Thyroid gland (tissue), 4 donors: ENCODE results near the gene UGT3A2. TPM values are rescaled to one million over a fixed set of nuclear protein-coding genes. Genes with fewer than 3 reads are reported as not detected.

ENCODE experiments used
- DNase-seq, 2 donors: peaks; one replicate each; pipeline ENCODE4 v3.0.0-alpha.2; 2019
- H3K27ac ChIP-seq, 3 donors: fragments of 200-600 bp; sonication (generic); 1 replicate in 2 of 3; 2 replicates in 1 of 3; pipeline ENCODE4 v1.5.1; 2016 to 2019; ENCODE audit warnings: mild to moderate bottlenecking in 1 of 3, moderate library complexity in 1 of 3
- H3K27me3 ChIP-seq: fragments of 200-600 bp; sonication (generic); one replicate; pipeline ENCODE4 v1.5.1; 2019
- H3K36me3 ChIP-seq, 2 donors: fragments of 200-600 bp; sonication (generic); one replicate each; pipeline ENCODE4 v1.5.1; 2016 to 2019
- H3K4me1 ChIP-seq, 2 donors: fragments of 200-600 bp; sonication (generic); one replicate each; pipeline ENCODE4 v1.5.1; 2017 to 2019
- H3K4me3 ChIP-seq, 3 donors: fragments of 200-600 bp; sonication (generic); replicated peaks in 1 of 3; 1 replicate in 2 of 3; 2 replicates in 1 of 3; pipeline ENCODE4 v1.5.1; 2016; ENCODE audit warnings: mild to moderate bottlenecking in 1 of 3
- H3K9me3 ChIP-seq: fragments of 200-600 bp; sonication (generic); one replicate; pipeline ENCODE4 v1.5.1; 2017
- CTCF ChIP-seq, 6 experiments: fragments of 200-600 bp in 3 of 6; fragments of 450-650 bp in 3 of 6; sonication (generic) in 3 of 6; IDR thresholded peaks; one replicate each; pipeline ENCODE4 v1.5.1; 2016 to 2019; ENCODE audit warnings: antibody characterized with exemption in 6 of 6, mild to moderate bottlenecking in 2 of 6, inconsistent platforms in 1 of 6, moderate library complexity in 1 of 6
- POLR2A ChIP-seq, 2 donors: fragments of 450-650 bp; IDR thresholded peaks; one replicate each; pipeline ENCODE4 v1.6.1; 2017; ENCODE audit warnings: antibody characterized with exemption in 2 of 2, mild to moderate bottlenecking in 2 of 2, moderate library complexity in 1 of 2
- WGBS, 2 donors: methylation state at CpG; one replicate each; pipeline ENCODE4 v1.1.5; 2017; 5-methylcytosine and 5-hydroxymethylcytosine counted together
- intact Hi-C: fragments of 100-400 bp; cut with DNase I; formaldehyde crosslinking; loops from one replicate; pipeline ENCODE4 v1.15.1; 2023
- total RNA-seq, 4 donors: library from RNA; depleted of rRNA; stranded (reverse); fragments of >200 nt; gene quantifications; one replicate each; pipeline ENCODE4 v1.2.3, GENCODE V29; 2016

The UGT3A2 gene
- total RNA-seq, 4 donors from 2014 or later = not detected

DNA sequence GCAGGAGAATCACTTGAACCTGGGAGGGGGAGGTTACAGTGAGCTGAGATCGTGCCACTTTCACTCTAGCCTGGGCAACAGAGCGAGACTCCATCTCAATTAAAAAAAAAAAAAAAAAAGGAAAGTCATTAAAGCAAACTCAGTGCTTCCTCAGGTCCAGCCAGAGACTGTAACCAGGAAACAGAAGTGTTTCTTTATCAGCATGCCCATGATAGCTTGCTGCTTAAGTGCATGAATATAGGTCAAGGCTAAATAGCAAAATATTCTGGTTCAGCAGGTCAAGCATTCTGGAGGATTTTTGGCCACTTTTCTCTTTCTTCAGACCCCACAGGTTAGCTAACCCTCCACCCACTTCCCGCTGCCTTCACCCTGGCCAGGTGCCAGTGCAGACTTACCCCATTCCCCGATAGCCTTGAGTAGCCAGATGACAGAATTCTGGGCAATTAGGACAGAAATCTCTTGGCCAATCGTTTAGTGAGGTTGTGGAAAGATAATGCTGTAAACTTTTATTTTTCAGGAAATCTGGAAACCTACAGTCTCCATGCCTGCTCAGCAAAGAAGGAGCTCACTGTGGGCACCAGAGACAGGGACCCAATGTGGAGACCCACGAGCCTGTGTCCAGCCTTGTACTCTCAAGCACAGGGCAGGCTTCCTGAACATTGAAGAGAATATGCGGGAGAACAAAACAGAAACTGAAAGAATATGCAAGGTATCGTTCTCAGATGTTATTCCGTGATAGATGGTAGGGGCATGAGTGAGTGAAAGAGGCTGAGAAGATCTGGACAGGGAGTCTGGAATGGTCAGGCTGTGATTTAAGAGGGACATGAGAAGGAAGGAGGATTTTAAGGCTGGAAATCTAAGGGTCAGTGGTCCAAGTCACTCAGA is 4.2 kb upstream of the UGT3A2 start:
- peak in 1 of 2 donors; percentile 7 for DNase-seq
- Histone ChIP-seq H3K36me3 (no peaks in the 10 kb centered on the region), H3K4me1 (no peaks in the 10 kb centered on the region), H3K9me3 (no peaks in the 10 kb centered on the region), H3K27me3 (no peaks in the 10 kb centered on the region), H3K27ac (no peak overlapping the region), H3K4me3 (no peak overlapping the region)
- WGBS, 2 donors = 51 to 52% methylated on average over 9 of the region's 9 CpGs
- intact Hi-C loops = no loop called here
- TF ChIP-seq CTCF (IDR thresholded peaks at IDR 0.05) (no peak), POLR2A (IDR thresholded peaks at IDR 0.05) (no peak)

DNA sequence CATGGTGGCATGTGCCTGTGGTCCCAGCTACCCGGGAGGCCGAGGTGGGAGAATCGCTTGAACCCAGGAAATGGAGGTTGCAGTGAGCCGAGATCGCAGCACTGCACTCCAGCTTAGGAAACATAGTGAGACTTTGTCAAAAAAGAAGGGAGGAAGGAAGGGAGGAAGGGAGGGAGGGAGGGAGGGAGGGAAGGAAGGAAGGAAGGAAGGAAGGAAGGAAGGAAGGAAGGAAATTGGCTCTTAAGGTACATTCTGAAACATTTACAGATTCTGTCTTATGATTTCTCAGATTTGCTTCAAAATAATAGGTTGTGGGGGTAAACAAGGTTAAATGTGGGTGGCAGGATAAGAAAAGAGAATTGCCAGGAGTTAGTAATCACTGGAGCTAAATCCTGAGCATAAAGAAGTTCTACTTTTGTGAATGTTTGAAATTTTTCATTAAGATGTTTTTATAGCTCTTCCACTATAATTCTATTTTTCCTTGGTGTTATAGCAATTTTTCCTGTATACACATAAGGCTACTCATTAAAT is 2.1 kb upstream of the UGT3A2 start:
- no peaks in the 10 kb centered on the region for H3K9me3 ChIP-seq
- intact Hi-C loops = no loop called here
- no peaks in the 10 kb centered on the region for H3K4me1 ChIP-seq
- no peak overlapping the region for H3K4me3 ChIP-seq
- no peaks in the 10 kb centered on the region for H3K36me3 ChIP-seq
- H3K27me3 ChIP-seq = no peaks in the 10 kb centered on the region
- H3K27ac ChIP-seq = no peak overlapping the region
- no peak for DNase-seq
- WGBS, 2 donors = 91 to 94% methylated on average over 5 of the region's 5 CpGs
- TF ChIP-seq POLR2A (IDR thresholded peaks at IDR 0.05) (no peak), CTCF (IDR thresholded peaks at IDR 0.05) (no peak)

DNA sequence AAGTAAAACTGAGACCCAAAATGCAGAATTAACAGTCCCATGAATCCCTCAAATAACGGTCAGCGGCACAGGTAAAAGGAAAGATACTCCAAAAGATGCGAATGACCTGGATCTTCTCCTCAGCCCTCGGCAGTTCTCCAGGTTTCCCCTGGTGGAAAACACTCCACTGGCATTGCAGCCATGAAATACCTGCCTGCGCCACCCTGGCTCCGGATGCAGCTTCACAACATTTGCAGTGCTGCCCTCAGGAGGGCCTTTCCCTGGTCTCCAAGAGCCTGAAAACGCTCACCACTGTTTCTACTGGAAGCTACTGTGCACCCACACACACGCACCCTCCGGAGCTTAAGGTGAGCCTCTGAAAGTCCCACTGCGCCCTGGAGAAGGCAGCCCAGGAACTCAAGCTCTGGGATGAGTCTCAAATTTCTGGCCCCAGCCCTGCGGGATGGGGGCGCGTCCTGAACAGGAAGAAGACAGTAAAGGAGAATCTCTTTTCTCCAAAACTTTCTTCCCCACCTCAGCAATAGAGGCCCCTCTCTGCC is 612 bp downstream of the UGT3A2 start:
- 36% methylated on average over 6 to 7 of the region's 13 CpGs for WGBS, 2 donors
- Histone ChIP-seq H3K4me1 (no peaks in the 10 kb centered on the region), H3K27ac (no peak overlapping the region), H3K4me3 (no peak overlapping the region), H3K27me3 (no peaks in the 10 kb centered on the region), H3K36me3 (no peaks in the 10 kb centered on the region), H3K9me3 (no peaks in the 10 kb centered on the region)
- TF ChIP-seq POLR2A (IDR thresholded peaks at IDR 0.05) = no peak
- TF ChIP-seq CTCF (IDR thresholded peaks at IDR 0.05) = no peak
- no peak for DNase-seq
- intact Hi-C loops = no loop called here

DNA sequence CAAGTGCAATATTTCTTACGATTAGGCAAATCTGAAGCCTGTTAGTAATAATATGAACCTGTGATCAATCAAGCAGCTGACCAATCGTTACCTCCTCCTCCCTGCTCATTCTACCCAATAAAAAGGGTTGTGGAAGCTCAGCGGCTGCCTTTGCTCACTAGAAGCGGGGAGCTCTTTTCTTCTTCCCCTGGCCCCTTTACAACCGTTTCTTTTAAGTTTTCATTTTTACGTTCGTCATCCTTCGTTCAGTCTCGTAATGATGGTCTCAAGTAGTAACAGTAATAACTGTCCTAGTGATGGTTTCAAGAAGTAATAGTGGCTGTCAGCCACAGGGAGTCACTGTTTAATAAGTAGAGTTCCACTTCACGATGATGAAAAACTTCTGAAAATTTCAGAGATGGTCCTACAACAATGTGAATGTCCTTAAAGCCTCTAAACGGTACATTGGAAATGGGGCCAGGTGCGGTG is 6.2 kb downstream of the UGT3A2 start:
- no peak overlapping the region for H3K27ac ChIP-seq
- H3K4me1 ChIP-seq = no peaks in the 10 kb centered on the region
- intact Hi-C loops = no loop called here
- no peaks in the 10 kb centered on the region for H3K36me3 ChIP-seq
- no peaks in the 10 kb centered on the region for H3K27me3 ChIP-seq
- no peaks in the 10 kb centered on the region for H3K9me3 ChIP-seq
- no peak for TF ChIP-seq POLR2A (IDR thresholded peaks at IDR 0.05)
- no peak for TF ChIP-seq CTCF (IDR thresholded peaks at IDR 0.05)
- no peak for DNase-seq
- 82 to 87% methylated on average over 12 of the region's 12 CpGs for WGBS, 2 donors
- no peak overlapping the region for H3K4me3 ChIP-seq
